GM12878 (cell line): ENCODE data around the gene ZNFX1. TPM values are rescaled to one million over a fixed set of nuclear protein-coding genes. Genes with fewer than 3 reads are reported as not detected.

Experiments used
- ATAC-seq: fragments of 200-7000 bp; cut with Tn5 transposase; 3 replicates; pipeline ENCODE4 v1.9.1; 2020; ENCODE audit warnings: mild to moderate bottlenecking, moderate library complexity
- BruUV-seq: library from RNA; stranded (reverse); fragments of 400-500 nt; replicated peaks from 2 replicates; lab custom pipeline; 2021; lab: Mats Ljungman, UMichigan
- CTCF ChIA-PET: fragments of 300-600 bp; sonication (Branson Sonifier 250); formaldehyde crosslinking; extraction: SDS; loops from one replicate; lab custom pipeline; 2021; ENCODE audit warnings: inconsistent platforms; lab: Yijun Ruan, JAX
- POLR2A ChIA-PET: fragments of 350-600 bp; formaldehyde crosslinking; extraction: SDS; loops from one replicate; lab custom pipeline; 2021; ENCODE audit warnings: inconsistent platforms; lab: Charles Lee
- RAD21 ChIA-PET: fragments of 300-600 bp; sonication (Branson Sonifier 250); formaldehyde crosslinking; loops from one replicate; lab custom pipeline; 2023; ENCODE audit warnings: antibody characterized with exemption; ENCODE audit not compliant: unreplicated experiment; lab: Charles Lee
- SMC1A ChIA-PET: fragments of 300-600 bp; sonication (Branson Sonifier 250); formaldehyde crosslinking; loops from one replicate; lab custom pipeline; 2023; ENCODE audit not compliant: unreplicated experiment, uncharacterized antibody; lab: Charles Lee
- DNase-seq: peaks from one replicate; pipeline ENCODE4 v3.0.0-alpha.2; 2011; ENCODE audit warnings: low read depth, low spot score
- FAIRE-seq: peaks from 3 replicates; lab custom pipeline; 2011; peaks lifted over from hg19 to GRCh38; lab: Jason Lieb, UNC
- H2AFZ ChIP-seq: 2 replicates; pipeline ENCODE4 v1.6.0; 2011; ENCODE audit warnings: low read depth, low read length, control low read depth; ENCODE audit not compliant: control insufficient read depth
- H3K27ac ChIP-seq: 2 replicates; pipeline ENCODE4 v1.5.1; 2011; ENCODE audit warnings: control low read depth; ENCODE audit not compliant: control insufficient read depth, insufficient read depth
- H3K27me3 ChIP-seq, 2 experiments: replicated peaks in 1 of 2; 2 replicates each; pipeline versions ENCODE4 v1.6.0 to v1.6.1; 2011; ENCODE audit warnings: low read length in 1 of 2; ENCODE audit not compliant: control insufficient read depth in 2 of 2, insufficient read depth in 2 of 2
- H3K36me3 ChIP-seq, 2 experiments: 2 replicates each; pipeline ENCODE4 v1.5.1; 2011; ENCODE audit warnings: low read length in 1 of 2; ENCODE audit not compliant: control insufficient read depth in 2 of 2, insufficient read depth in 2 of 2
- H3K4me1 ChIP-seq: 2 replicates; pipeline ENCODE4 v1.6.1; 2011; ENCODE audit warnings: mild to moderate bottlenecking, low read length, moderate library complexity, mixed read lengths; ENCODE audit not compliant: control insufficient read depth, insufficient read depth
- H3K4me2 ChIP-seq: 2 replicates; pipeline ENCODE4 v1.6.0; 2011; ENCODE audit warnings: control low read depth; ENCODE audit not compliant: control insufficient read depth, insufficient read depth
- H3K4me3 ChIP-seq: fragments of 200-600 bp; sonication (generic); 2 replicates; pipeline ENCODE4 v1.5.1; 2016
- H3K79me2 ChIP-seq: 2 replicates; pipeline ENCODE4 v1.6.0; 2011; ENCODE audit warnings: low read length; ENCODE audit not compliant: control insufficient read depth, insufficient read depth
- H3K9ac ChIP-seq: 2 replicates; pipeline ENCODE4 v1.8.0; 2011; ENCODE audit warnings: low read length, control low read depth, mixed read lengths; ENCODE audit not compliant: control insufficient read depth, insufficient read depth
- H3K9me3 ChIP-seq: replicated peaks from 3 replicates; pipeline ENCODE4 v1.5.1; 2011; ENCODE audit warnings: mild to moderate bottlenecking, low read length; ENCODE audit not compliant: control insufficient read depth, insufficient read depth
- H4K20me1 ChIP-seq: 2 replicates; pipeline ENCODE4 v1.6.0; 2011; ENCODE audit not compliant: control insufficient read depth, insufficient read depth
- FOS ChIP-seq: IDR thresholded peaks from 3 replicates; pipeline ENCODE4 v1.6.1; 2011; ENCODE audit warnings: borderline replicate concordance; ENCODE audit not compliant: insufficient read length; ENCODE audit errors: extremely low read depth
- RAD51 ChIP-seq: fragments of 450-650 bp; IDR thresholded peaks from 2 replicates; pipeline ENCODE4 v1.6.1; 2016; ENCODE audit warnings: moderate library complexity, mild to moderate bottlenecking, inconsistent platforms
- WGBS: methylation state at CpG from one replicate; pipeline ENCODE4 v1.1.6; 2016; ENCODE audit warnings: low lambda C conversion rate; ENCODE audit not compliant: insufficient replicate concordance, insufficient coverage; ENCODE audit errors: missing lambda C conversion rate; 5-methylcytosine and 5-hydroxymethylcytosine counted together
- in situ Hi-C: fragments of 300-500 bp; cut with MboI; formaldehyde crosslinking; loops from 9 replicates; pipeline ENCODE4 v1.14.3; 2018; ENCODE audit warnings: mixed read lengths
- intact Hi-C: fragments of 100-400 bp; cut with micrococcal nuclease; formaldehyde crosslinking; loops from one replicate; pipeline ENCODE4 v1.14.2; 2022; ENCODE audit not compliant: unreplicated experiment
- polyA plus RNA-seq, 11 experiments: library from polyadenylated mRNA; depleted of rRNA in 4 of 11; unstranded in 6 of 11; stranded (reverse) in 5 of 11; fragments of >200 nt; fragmentation: Nextera tagmentation in 4 of 11; fragmentation: Illumina TruSeq in 1 of 11; extraction: Ambion mirVana in 4 of 11; extraction: Trizol in 1 of 11; gene quantifications; 1 replicate in 1 of 11; 2 replicates in 10 of 11; pipeline versions ENCODE4 v1.2.1 to v1.2.3, GENCODE V29; 2011 to 2016; ENCODE audit warnings: inconsistent platforms in 2 of 11, missing spikeins in 2 of 11, low read depth in 1 of 11
- total RNA-seq, 4 experiments: library from RNA; depleted of rRNA in 3 of 4; stranded (reverse); fragments of >200 nt in 3 of 4; fragmentation: Illumina TruSeq in 1 of 4; extraction: Trizol in 1 of 4; gene quantifications; 2 replicates each; pipeline versions ENCODE4 v1.2.1 to v1.2.3, GENCODE V29; 2013 to 2021
- TF ChIP-seq, protein P1 (sequence below): fragments of 450-650 bp; IDR thresholded peaks from 2 replicates; pipeline ENCODE4 v1.6.1; 2018; ENCODE audit warnings: mild to moderate bottlenecking, low read depth, moderate library complexity; ENCODE audit not compliant: partially characterized antibody

Gene ZNFX1
- total and polyA plus RNA-seq, 10 of the 15 experiments (the other 5 are each of a cell fraction or from before 2014, with no cell fraction given) = 7.4 to 31.5 (median 25.6) TPM

DNA sequence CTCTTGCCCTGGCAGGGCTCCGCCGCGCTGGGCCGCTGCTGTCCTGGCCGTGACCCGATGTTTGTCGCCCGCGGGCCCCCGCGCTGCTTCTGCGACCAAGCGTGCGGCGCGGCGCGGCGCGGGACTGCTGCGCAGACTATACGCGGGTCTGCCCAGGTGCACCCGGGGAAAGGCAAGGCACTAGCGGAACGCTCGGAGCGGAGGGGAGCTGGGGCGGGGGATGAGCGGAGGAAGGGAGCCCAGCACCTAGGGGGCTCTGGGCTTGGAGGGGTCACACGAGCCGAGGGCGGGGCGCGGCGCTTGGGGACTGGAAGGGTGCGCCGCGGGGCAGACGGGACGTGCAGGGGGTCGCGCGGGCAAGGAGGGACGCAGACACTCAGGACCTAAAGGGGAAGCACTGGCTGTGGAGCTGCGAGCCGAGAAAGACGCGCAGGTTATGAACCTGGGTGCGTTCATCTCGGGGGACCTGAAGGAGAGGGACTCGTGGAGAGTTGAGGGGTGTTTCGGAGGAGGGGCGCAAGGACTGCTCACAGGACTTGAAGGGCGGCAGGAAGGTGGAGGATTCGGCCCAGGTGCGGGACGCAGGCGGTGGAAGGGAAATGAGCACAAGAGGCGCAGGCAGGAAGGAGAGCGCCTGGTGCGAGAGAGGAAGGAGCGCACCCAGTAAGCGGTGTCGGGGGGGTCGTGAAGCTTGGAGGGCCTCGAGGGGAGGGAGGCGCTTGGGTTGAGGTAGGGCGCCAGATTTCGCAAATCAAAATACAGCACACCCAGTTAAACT is 40.8 kb upstream of the ZNFX1 start:
- H3K9me3 ChIP-seq = no peaks in the 10 kb centered on the region
- H3K27ac ChIP-seq = no peak overlapping the region
- H3K9ac ChIP-seq = no peak overlapping the region
- ChIA-PET SMC1A (interaction anchor here (1.2 to 1.7 kb wide), 2 partner anchors 29 to 72 kb away, joined by 3 read pairs; no protein-coding TSS in a partner anchor), CTCF (no interaction called here), RAD21 (no interaction called here), POLR2A (no interaction called here)
- no peak overlapping the region for H2AFZ ChIP-seq
- ATAC-seq (no peak), DNase-seq (no peak), FAIRE-seq (no peak)
- no peaks in the 10 kb centered on the region for H3K79me2 ChIP-seq
- H3K4me2 ChIP-seq = no peak overlapping the region
- peaks cover 11 to 21% of the 10 kb centered on the region in 2 experiments for H3K27me3 ChIP-seq
- no TSS peak for BruUV-seq
- H3K36me3 ChIP-seq = no peaks in the 10 kb centered on the region
- no peak overlapping the region for H3K4me3 ChIP-seq
- 4% methylated on average over 64 of the region's 70 CpGs for WGBS
- in situ Hi-C loops = no loop called here
- no peaks in the 10 kb centered on the region for H3K4me1 ChIP-seq
- no peak for TF ChIP-seq FOS
- no peak for TF ChIP-seq RAD51
- TF ChIP-seq, protein P1, sequence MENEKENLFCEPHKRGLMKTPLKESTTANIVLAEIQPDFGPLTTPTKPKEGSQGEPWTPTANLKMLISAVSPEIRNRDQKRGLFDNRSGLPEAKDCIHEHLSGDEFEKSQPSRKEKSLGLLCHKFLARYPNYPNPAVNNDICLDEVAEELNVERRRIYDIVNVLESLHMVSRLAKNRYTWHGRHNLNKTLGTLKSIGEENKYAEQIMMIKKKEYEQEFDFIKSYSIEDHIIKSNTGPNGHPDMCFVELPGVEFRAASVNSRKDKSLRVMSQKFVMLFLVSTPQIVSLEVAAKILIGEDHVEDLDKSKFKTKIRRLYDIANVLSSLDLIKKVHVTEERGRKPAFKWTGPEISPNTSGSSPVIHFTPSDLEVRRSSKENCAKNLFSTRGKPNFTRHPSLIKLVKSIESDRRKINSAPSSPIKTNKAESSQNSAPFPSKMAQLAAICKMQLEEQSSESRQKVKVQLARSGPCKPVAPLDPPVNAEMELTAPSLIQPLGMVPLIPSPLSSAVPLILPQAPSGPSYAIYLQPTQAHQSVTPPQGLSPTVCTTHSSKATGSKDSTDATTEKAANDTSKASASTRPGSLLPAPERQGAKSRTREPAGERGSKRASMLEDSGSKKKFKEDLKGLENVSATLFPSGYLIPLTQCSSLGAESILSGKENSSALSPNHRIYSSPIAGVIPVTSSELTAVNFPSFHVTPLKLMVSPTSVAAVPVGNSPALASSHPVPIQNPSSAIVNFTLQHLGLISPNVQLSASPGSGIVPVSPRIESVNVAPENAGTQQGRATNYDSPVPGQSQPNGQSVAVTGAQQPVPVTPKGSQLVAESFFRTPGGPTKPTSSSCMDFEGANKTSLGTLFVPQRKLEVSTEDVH = no peak
- intact Hi-C loops = no loop called here
- no peaks in the 10 kb centered on the region for H4K20me1 ChIP-seq
